ENCODE results near the gene APOA4.

APOA4 gene

GRCh38 chr11:116823031-116823843 lies at the start of gene APOA4:
Gene APOA4 (minus strand): TSS chr11:116823304. CDS start chr11:116823191, 113 bp downstream.
- no peak for DNase-seq (ENCODE audit: low read depth)

DNA sequence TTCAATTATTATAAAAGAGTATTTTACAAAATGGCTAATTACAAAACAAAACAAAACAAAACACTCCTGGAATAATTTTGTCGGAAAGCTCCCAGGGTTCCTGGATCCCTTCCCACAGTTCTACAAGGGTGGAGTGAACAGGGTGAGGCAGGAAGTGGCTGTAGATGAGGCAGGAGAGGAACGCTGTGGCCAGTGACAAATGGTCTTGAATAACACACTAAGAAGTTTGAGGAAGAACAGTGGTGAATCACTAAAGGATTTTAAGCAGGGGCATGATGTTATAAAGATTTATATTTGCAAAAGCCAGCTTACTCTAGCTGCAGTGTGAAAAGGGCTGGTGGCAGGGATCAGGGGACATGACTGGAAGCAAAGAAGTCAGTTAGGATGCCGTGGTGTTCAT lies 48.1 kb upstream of the APOA4 start:
- DNase-seq (ENCODE audit: low read depth): no peak

GRCh38 chr11:116870054-116870453 lies 47.0 kb upstream of the APOA4 start:
- no peak for DNase-seq (ENCODE audit: low read depth)

GRCh38 chr11:116869610-116870009 lies 46.5 kb upstream of the APOA4 start:
- DNase-seq (ENCODE audit: low read depth): no peak

DNA sequence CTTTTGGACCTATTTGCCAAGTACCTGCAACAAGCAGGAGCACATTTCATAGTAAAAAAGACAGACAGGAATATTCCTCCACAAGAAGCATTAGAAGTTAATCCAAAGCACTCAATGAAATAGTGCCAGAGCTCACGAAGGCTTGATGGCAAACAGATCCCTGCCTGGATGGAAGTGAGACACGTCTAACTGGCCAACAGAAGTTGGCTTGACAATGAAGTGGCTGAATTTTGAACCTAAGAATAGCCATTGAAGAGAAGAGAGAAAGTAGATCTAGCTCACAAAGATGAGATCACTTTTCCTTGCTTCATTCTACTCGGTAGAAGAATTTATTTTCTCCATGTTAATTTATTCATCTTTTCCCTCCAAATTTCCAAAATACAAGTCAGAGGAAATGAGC lies 45.0 kb upstream of the APOA4 start:
- DNase-seq (ENCODE audit: low read depth): no peak

- no peak for DNase-seq (ENCODE audit: low read depth)
Measured at GRCh38 chr11:116867619-116868018, 44.5 kb upstream of the APOA4 start.

GRCh38 chr11:116866804-116867455 lies 43.8 kb upstream of the APOA4 start:
- DNase-seq (ENCODE audit: low read depth): no peak

GRCh38 chr11:116865696-116866095 lies 42.6 kb upstream of the APOA4 start:
- no peak for DNase-seq (ENCODE audit: low read depth)

DNA sequence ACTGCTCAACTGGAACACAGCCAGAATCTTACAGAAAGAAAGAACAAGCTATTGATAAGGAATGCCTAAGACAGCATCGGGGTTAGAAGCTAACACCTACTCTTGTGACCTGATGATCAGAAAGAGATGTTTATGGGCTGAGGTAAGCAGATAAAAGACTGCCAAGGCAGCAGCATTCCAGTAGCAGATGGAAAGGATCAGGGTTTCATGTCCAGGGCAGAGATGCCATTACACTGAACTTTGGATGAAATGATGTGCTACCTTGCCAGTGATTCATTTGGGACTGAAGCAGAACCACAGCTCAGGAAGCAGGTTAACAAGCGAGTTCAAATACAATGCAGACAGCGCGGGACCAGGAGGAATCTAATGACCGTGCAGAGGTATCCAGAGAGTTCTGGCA lies 41.4 kb upstream of the APOA4 start:
- no peak for DNase-seq (ENCODE audit: low read depth)

- DNase-seq (ENCODE audit: low read depth): no peak
Measured at GRCh38 chr11:116862951-116863350, 39.8 kb upstream of the APOA4 start.

GRCh38 chr11:116862185-116862584 lies 39.1 kb upstream of the APOA4 start:
- DNase-seq (ENCODE audit: low read depth): no peak

- DNase-seq (ENCODE audit: low read depth): no peak
Measured at GRCh38 chr11:116861539-116861938, 38.4 kb upstream of the APOA4 start.

DNA sequence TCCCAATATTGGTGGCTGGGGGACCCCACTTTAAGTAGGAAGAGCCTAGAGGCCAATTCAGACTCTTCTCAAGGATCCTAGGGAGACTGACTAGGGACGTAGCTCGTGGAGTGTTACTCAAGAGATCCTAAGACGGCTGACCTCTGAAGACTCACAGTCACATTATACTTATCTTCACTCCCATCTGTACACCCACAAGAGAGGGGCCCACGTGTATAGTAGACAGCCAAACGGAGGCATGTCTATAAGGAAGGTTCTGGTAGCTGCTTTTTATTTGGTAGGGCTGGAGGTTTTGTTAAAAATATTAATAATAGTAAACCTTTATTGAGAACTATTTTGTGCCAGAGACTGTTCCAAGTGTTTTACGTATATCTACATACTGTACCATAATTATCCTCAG lies 37.2 kb upstream of the APOA4 start:
- no peak for DNase-seq (ENCODE audit: low read depth)

- DNase-seq (ENCODE audit: low read depth): no peak
Measured at GRCh38 chr11:116859175-116859574, 36.1 kb upstream of the APOA4 start.

DNA sequence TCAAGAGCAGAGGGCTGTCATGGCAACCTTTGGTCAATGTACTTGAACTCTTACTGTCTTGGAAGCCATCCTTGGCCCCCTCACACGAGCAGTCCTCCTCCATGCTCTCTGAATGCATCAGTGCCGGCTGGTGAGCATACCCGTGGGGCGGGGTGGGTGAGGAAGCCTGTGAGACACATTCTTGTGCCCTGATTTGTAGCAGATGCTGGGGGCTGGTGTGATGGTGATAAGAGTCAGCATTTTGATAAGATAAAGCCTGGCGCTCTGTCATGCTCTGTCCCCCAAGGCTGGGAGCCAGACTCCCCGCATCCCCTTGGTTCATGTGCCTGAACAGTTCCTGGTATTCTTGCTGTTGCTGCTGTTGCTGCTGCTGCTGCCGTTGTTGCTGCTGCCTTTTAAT lies 34.8 kb upstream of the APOA4 start:
- no peak for DNase-seq (ENCODE audit: low read depth)

GRCh38 chr11:116857316-116857715 lies 34.2 kb upstream of the APOA4 start:
- DNase-seq (ENCODE audit: low read depth): no peak

GRCh38 chr11:116856423-116856822 lies 33.3 kb upstream of the APOA4 start:
- DNase-seq (ENCODE audit: low read depth): no peak

- DNase-seq (ENCODE audit: low read depth): no peak
Measured at GRCh38 chr11:116855413-116855812, 32.3 kb upstream of the APOA4 start.

GRCh38 chr11:116853461-116854073 lies 30.5 kb upstream of the APOA4 start:
- DNase-seq (ENCODE audit: low read depth): no peak

- no peak for DNase-seq (ENCODE audit: low read depth)
Measured at GRCh38 chr11:116852261-116853031, 29.3 kb upstream of the APOA4 start.

DNA sequence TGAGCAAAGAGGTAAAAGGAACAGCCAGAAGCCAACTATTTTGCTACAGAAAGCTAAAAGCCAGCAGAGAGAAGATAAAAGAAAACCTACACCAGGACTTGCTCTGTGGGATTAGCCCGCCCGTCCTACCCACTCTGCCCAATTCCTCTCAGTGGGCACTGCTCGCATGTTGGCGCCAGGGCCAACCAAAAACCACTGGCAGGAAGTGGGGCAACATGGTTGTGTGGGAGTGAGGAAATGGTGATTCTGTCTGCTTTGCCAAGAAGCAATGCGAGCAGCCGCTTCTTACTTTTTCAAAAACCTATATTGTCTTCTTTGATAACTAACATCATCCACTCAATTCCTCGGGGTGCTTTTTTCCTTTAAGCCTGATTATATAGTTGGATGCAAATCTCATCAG lies 28.5 kb upstream of the APOA4 start:
- no peak for DNase-seq (ENCODE audit: low read depth)

GRCh38 chr11:116849486-116849885 lies 26.4 kb upstream of the APOA4 start:
- no peak for DNase-seq (ENCODE audit: low read depth)

Measured in stimulated activated CD8-positive, alpha-beta memory T cell treated with anti-CD3 and anti-CD28 coated beads, Interleukin-7, amount 100 ng/mL, for 24 hours (primary cell).